ENCODE measurements around the gene USO1.

DNA sequence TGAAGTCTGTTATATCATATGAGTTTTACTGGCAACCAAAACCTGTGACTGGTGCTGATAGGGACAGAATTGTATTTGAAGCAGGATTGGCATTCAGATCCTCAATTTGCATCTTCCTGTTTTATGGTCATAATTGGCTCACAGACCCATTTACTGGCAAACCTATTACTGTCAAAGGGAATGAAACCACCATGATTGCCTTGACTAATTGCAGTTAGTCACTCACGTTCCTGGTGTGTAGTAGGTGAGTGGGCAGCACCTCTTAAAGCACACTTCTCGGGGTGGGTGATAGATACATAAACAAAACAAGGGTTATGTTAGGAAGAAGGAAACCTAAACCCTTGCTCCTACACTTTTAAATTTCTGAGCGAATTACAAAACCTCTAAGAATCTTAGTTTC is 96.8 kb downstream of the USO1 start:
- TF ChIP-seq, protein P1, sequence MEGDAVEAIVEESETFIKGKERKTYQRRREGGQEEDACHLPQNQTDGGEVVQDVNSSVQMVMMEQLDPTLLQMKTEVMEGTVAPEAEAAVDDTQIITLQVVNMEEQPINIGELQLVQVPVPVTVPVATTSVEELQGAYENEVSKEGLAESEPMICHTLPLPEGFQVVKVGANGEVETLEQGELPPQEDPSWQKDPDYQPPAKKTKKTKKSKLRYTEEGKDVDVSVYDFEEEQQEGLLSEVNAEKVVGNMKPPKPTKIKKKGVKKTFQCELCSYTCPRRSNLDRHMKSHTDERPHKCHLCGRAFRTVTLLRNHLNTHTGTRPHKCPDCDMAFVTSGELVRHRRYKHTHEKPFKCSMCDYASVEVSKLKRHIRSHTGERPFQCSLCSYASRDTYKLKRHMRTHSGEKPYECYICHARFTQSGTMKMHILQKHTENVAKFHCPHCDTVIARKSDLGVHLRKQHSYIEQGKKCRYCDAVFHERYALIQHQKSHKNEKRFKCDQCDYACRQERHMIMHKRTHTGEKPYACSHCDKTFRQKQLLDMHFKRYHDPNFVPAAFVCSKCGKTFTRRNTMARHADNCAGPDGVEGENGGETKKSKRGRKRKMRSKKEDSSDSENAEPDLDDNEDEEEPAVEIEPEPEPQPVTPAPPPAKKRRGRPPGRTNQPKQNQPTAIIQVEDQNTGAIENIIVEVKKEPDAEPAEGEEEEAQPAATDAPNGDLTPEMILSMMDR (IDR thresholded peaks at IDR 0.05 in 8 of 11, conservative IDR thresholded peaks at IDR 0.05 in 3 of 11): no peak
- no peak for TF ChIP-seq POLR2A (IDR thresholded peaks at IDR 0.05)
- no peak for TF ChIP-seq POLR2AphosphoS5 (IDR thresholded peaks at IDR 0.05)
